ENCODE data around the gene NAPA. TPM values are rescaled to one million over a fixed set of nuclear protein-coding genes. Genes with fewer than 3 reads are reported as not detected.

Gene NAPA
- total RNA-seq, 1 experiment from 2014 or later, result 95.9 TPM

DNA sequence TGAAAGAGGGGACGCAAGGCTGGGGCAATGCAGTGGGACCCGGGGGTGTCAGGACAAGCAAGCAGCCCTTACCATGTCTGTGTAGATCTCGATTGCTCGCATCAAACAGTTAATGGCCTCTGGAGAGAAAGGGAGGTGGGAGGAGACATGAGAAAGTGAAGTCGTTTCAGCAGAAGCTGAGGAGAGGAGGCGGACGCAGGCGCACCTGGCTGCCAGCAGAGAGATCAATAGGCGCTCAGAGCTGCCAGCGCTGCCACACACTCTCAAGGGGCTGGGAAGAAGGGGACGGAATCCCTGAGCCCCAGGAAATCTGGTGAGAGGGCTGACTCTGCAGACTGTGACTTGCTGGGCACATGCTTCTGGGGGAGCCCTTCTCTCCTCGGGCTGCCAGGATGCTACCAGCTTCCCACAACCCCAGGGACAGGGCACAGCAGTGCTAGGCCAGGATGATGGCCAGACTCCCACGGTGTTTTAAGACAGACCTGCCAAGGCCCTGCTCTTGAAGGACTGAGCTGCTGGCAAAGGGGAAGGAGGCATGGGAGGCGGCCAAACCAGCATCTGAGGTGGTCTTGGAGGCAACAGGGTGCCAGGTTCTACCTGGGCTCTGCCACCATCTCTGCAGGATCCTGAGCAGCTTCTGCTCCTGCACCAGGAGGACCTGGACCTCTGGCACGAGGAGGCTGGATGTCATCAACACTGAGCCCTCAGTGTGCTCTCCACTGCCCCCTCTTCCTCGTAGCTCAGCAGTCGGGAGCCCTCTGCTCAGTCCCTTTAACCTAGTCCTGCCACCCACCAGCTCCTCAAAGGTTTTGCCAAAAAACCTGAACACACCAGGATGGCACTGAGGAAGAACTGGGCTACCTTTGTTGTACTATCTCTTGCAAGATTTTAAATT is 19.1 kb downstream of the NAPA start:
- Histone ChIP-seq H2AFZ (ENCODE audit: low read length) (no peak overlapping the region), H3K79me2 (ENCODE audit: low read length) (no peaks in the 10 kb centered on the region), H3K9me2 (replicated peaks; ENCODE audit: low read length) (no peaks in the 10 kb centered on the region), H3K27ac (ENCODE audit: low read length) (no peak overlapping the region), H3K36me3 (ENCODE audit: low read depth, low read length) (no peaks in the 10 kb centered on the region; the same call in 1 of the 2 replicates), H3F3A (ENCODE audit: low read length, unreplicated experiment) (no peaks in the 10 kb centered on the region), H3K27me3 (ENCODE audit: low read length) (no peaks in the 10 kb centered on the region), H3K4me3 (ENCODE audit: low read length) (no peak overlapping the region), H3K4me2 (ENCODE audit: low read length) (no peak overlapping the region), H3K9ac (ENCODE audit: low read length) (no peak overlapping the region), H3K9me3 (ENCODE audit: low read length) (no peaks in the 10 kb centered on the region), H4K20me1 (ENCODE audit: low read length) (no peaks in the 10 kb centered on the region), H3K4me1 (ENCODE audit: insufficient read depth, low read length) (no peaks in the 10 kb centered on the region)
- intact Hi-C loops (cut with micrococcal nuclease), result no loop called here
- DNase-seq (no peak), ATAC-seq (no peak)
- ChIA-PET POLR2A (ENCODE audit: unreplicated experiment) (no interaction called here), CTCF (no interaction called here)
- no TSS peak for BruUV-seq (replicated peaks)
- TF ChIP-seq EZH2phosphoT487 (IDR thresholded peaks at IDR 0.05; ENCODE audit: borderline replicate concordance, low read length), result no peak
- TF ChIP-seq, protein P1, sequence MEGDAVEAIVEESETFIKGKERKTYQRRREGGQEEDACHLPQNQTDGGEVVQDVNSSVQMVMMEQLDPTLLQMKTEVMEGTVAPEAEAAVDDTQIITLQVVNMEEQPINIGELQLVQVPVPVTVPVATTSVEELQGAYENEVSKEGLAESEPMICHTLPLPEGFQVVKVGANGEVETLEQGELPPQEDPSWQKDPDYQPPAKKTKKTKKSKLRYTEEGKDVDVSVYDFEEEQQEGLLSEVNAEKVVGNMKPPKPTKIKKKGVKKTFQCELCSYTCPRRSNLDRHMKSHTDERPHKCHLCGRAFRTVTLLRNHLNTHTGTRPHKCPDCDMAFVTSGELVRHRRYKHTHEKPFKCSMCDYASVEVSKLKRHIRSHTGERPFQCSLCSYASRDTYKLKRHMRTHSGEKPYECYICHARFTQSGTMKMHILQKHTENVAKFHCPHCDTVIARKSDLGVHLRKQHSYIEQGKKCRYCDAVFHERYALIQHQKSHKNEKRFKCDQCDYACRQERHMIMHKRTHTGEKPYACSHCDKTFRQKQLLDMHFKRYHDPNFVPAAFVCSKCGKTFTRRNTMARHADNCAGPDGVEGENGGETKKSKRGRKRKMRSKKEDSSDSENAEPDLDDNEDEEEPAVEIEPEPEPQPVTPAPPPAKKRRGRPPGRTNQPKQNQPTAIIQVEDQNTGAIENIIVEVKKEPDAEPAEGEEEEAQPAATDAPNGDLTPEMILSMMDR (conservative IDR thresholded peaks at IDR 0.05; ENCODE audit: low read depth, low read length), result no peak
- TF ChIP-seq EZH2 (IDR thresholded peaks at IDR 0.05; ENCODE audit: low read length, unreplicated experiment), result no peak

DNA sequence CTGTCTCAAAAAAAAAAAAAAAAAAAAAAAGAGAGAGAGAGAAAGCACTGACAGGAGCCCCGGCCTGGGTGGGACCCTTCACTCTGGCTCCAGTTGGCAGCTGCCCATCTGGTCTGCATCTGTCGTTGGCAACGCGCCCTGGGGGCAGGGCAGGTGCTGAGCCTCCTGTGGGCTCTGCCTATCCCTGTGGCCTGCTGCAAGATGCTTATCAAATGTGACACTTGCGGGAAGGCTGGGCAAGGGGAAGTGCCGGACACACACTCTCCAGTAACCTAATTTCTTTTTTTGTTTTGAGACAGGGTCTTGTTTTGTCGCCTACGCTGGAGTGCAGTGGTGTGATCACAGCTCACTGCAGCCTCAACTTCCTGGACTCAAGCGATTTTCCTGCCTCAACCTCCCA is 20.1 kb downstream of the NAPA start:
- Histone ChIP-seq H3K27ac (ENCODE audit: low read length) (no peak overlapping the region), H3K9me3 (ENCODE audit: low read length) (no peaks in the 10 kb centered on the region), H3K4me2 (ENCODE audit: low read length) (no peak overlapping the region), H3K79me2 (ENCODE audit: low read length) (no peaks in the 10 kb centered on the region), H3K4me3 (ENCODE audit: low read length) (no peak overlapping the region), H3K36me3 (ENCODE audit: low read depth, low read length) (no peaks in the 10 kb centered on the region; the same call in 1 of the 2 replicates), H3K9me2 (replicated peaks; ENCODE audit: low read length) (no peaks in the 10 kb centered on the region), H3F3A (ENCODE audit: low read length, unreplicated experiment) (no peaks in the 10 kb centered on the region), H4K20me1 (ENCODE audit: low read length) (no peaks in the 10 kb centered on the region), H3K4me1 (ENCODE audit: insufficient read depth, low read length) (no peaks in the 10 kb centered on the region), H3K27me3 (ENCODE audit: low read length) (no peaks in the 10 kb centered on the region), H2AFZ (ENCODE audit: low read length) (no peak overlapping the region), H3K9ac (ENCODE audit: low read length) (no peak overlapping the region)
- ATAC-seq (no peak), DNase-seq (no peak)
- TF ChIP-seq, protein P1 (conservative IDR thresholded peaks at IDR 0.05; ENCODE audit: low read depth, low read length), result no peak
- TF ChIP-seq EZH2phosphoT487 (IDR thresholded peaks at IDR 0.05; ENCODE audit: borderline replicate concordance, low read length) (no peak), EZH2 (IDR thresholded peaks at IDR 0.05; ENCODE audit: low read length, unreplicated experiment) (no peak)
- ChIA-PET POLR2A (ENCODE audit: unreplicated experiment) (no interaction called here), CTCF (no interaction called here)
- intact Hi-C loops (cut with micrococcal nuclease), result no loop called here
- no TSS peak for BruUV-seq (replicated peaks)

GRCh38 chr19:47494211-47494547 is 20.7 kb downstream of the NAPA start:
- Histone ChIP-seq H3K4me2 (ENCODE audit: low read length) (no peak overlapping the region), H4K20me1 (ENCODE audit: low read length) (no peaks in the 10 kb centered on the region), H3K27me3 (ENCODE audit: low read length) (no peaks in the 10 kb centered on the region), H3K36me3 (ENCODE audit: low read depth, low read length) (no peaks in the 10 kb centered on the region; the same call in 1 of the 2 replicates), H3K79me2 (ENCODE audit: low read length) (no peaks in the 10 kb centered on the region), H3K27ac (ENCODE audit: low read length) (no peak overlapping the region), H3K9me3 (ENCODE audit: low read length) (no peaks in the 10 kb centered on the region), H3F3A (ENCODE audit: low read length, unreplicated experiment) (no peaks in the 10 kb centered on the region), H3K4me1 (ENCODE audit: insufficient read depth, low read length) (no peaks in the 10 kb centered on the region), H3K9ac (ENCODE audit: low read length) (no peak overlapping the region), H2AFZ (ENCODE audit: low read length) (no peak overlapping the region), H3K4me3 (ENCODE audit: low read length) (no peak overlapping the region), H3K9me2 (replicated peaks; ENCODE audit: low read length) (no peaks in the 10 kb centered on the region)
- DNase-seq (no peak), ATAC-seq (no peak)
- POLR2A ChIA-PET (ENCODE audit: unreplicated experiment), result no interaction called here
- CTCF ChIA-PET, result no interaction called here
- no TSS peak for BruUV-seq (replicated peaks)
- TF ChIP-seq, protein P1 (conservative IDR thresholded peaks at IDR 0.05; ENCODE audit: low read depth, low read length), result no peak
- TF ChIP-seq EZH2phosphoT487 (IDR thresholded peaks at IDR 0.05; ENCODE audit: borderline replicate concordance, low read length) (no peak), EZH2 (IDR thresholded peaks at IDR 0.05; ENCODE audit: low read length, unreplicated experiment) (no peak)
- intact Hi-C loops (cut with micrococcal nuclease), result no loop called here

Data from PC-3 (cell line).